ENCODE data around the gene KRTAP10-2.

DNA sequence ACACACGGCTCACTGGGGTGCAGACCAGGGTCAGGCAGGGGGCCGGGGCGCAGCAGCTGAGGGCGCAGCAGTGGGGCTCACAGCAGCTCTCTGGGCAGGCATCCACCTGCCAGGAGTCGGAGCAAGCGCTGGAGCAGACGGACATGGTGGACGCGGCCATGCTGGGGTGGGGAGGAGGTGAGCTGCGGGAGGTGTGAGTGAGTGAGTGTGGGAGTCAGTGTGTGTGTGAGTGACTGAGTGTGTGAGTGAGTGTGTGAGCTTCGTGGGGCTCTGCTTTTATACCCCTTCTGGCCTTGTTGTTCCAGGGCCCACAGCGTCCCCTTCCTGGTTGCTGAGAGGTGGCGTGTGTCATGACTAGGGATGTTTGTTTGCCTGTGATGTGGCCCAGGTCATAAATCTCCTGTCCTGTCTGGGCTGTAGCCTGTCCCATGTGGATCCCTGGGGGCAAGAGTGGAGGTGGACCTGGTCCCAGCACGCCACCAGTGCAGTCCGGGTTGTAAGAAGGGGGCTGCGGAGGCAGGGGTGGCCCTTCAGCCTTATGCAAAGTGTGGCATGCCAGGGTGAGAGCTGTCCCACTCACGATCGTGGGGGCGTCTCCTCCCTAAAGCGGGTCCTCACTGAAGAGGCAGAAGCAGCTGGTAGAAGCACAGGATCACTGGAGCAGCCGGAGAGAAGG is 11.2 kb downstream of the KRTAP10-2 start, which contains the start of gene KRTAP10-1:
- TF ChIP-seq, protein P1, sequence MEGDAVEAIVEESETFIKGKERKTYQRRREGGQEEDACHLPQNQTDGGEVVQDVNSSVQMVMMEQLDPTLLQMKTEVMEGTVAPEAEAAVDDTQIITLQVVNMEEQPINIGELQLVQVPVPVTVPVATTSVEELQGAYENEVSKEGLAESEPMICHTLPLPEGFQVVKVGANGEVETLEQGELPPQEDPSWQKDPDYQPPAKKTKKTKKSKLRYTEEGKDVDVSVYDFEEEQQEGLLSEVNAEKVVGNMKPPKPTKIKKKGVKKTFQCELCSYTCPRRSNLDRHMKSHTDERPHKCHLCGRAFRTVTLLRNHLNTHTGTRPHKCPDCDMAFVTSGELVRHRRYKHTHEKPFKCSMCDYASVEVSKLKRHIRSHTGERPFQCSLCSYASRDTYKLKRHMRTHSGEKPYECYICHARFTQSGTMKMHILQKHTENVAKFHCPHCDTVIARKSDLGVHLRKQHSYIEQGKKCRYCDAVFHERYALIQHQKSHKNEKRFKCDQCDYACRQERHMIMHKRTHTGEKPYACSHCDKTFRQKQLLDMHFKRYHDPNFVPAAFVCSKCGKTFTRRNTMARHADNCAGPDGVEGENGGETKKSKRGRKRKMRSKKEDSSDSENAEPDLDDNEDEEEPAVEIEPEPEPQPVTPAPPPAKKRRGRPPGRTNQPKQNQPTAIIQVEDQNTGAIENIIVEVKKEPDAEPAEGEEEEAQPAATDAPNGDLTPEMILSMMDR (IDR thresholded peaks at IDR 0.05), result no peak
- TF ChIP-seq POLR2A (IDR thresholded peaks at IDR 0.05), result no peak
